Liver (tissue), 3 donors: ENCODE measurements around the gene DHX40.

Experiments
- EGR1 ChIP-seq, 2 donors: IDR thresholded peaks; 2 replicates each; pipeline ENCODE4 v1.6.1; 2016 to 2018; ENCODE audit warnings: antibody characterized with exemption in 2 of 2, low read depth in 2 of 2
- HNF4G ChIP-seq: IDR thresholded peaks from 2 replicates; pipeline ENCODE4 v1.6.1; 2016; ENCODE audit warnings: antibody characterized with exemption
- JUND ChIP-seq, 2 donors: IDR thresholded peaks; 2 replicates each; pipeline ENCODE4 v1.6.1; 2016; ENCODE audit warnings: antibody characterized with exemption in 2 of 2
- NR2F2 ChIP-seq: IDR thresholded peaks from 2 replicates; pipeline ENCODE4 v1.6.1; 2016; ENCODE audit warnings: antibody characterized with exemption
- RXRA ChIP-seq, 2 donors: IDR thresholded peaks; 2 replicates each; pipeline ENCODE4 v1.6.1; 2017 to 2018; ENCODE audit warnings: antibody characterized with exemption in 2 of 2, mild to moderate bottlenecking in 1 of 2
- TAF1 ChIP-seq: conservative IDR thresholded peaks from 2 replicates; pipeline ENCODE4 v1.6.1; 2016; ENCODE audit warnings: antibody characterized with exemption, mild to moderate bottlenecking
- YY1 ChIP-seq: IDR thresholded peaks from 2 replicates; pipeline ENCODE4 v1.6.1; 2016; ENCODE audit warnings: antibody characterized with exemption, mild to moderate bottlenecking
- TF ChIP-seq, protein P1 (sequence below): IDR thresholded peaks from 2 replicates; pipeline ENCODE4 v1.6.1; 2016; ENCODE audit warnings: antibody characterized with exemption, mild to moderate bottlenecking
- TF ChIP-seq, protein P2 (sequence below): fragments of 150-350 bp; IDR thresholded peaks from 2 replicates; pipeline ENCODE4 v1.5.1; 2017; ENCODE audit warnings: improper control_type of control experiment, low read depth, low read length; ENCODE audit not compliant: missing input control
- TF ChIP-seq, protein P3 (sequence below): IDR thresholded peaks from 2 replicates; pipeline ENCODE4 v1.6.1; 2016; ENCODE audit warnings: antibody characterized with exemption
- donor health status: healthy.
- donor health status: healthy.

DNA sequence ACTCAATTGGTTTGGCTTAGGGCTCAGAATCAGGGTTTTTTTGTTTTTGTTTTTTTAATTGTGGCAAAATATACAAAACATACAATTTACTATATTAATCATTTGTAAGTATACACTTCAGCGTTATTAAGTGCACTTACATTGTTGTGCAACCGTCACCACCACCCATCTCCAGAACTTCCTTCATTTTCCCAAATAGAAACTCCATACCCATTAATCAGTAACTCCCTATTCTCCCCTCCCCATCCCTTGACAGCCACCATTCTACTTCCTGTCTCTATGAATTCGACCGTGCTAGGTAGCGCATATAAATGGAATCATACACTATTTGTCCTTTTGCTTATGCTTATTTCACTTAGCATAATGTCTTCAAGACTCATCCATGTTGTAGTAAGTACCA lies 45.2 kb upstream of the DHX40 start:
- TF ChIP-seq, protein P1, sequence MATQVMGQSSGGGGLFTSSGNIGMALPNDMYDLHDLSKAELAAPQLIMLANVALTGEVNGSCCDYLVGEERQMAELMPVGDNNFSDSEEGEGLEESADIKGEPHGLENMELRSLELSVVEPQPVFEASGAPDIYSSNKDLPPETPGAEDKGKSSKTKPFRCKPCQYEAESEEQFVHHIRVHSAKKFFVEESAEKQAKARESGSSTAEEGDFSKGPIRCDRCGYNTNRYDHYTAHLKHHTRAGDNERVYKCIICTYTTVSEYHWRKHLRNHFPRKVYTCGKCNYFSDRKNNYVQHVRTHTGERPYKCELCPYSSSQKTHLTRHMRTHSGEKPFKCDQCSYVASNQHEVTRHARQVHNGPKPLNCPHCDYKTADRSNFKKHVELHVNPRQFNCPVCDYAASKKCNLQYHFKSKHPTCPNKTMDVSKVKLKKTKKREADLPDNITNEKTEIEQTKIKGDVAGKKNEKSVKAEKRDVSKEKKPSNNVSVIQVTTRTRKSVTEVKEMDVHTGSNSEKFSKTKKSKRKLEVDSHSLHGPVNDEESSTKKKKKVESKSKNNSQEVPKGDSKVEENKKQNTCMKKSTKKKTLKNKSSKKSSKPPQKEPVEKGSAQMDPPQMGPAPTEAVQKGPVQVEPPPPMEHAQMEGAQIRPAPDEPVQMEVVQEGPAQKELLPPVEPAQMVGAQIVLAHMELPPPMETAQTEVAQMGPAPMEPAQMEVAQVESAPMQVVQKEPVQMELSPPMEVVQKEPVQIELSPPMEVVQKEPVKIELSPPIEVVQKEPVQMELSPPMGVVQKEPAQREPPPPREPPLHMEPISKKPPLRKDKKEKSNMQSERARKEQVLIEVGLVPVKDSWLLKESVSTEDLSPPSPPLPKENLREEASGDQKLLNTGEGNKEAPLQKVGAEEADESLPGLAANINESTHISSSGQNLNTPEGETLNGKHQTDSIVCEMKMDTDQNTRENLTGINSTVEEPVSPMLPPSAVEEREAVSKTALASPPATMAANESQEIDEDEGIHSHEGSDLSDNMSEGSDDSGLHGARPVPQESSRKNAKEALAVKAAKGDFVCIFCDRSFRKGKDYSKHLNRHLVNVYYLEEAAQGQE = no peak
- TF ChIP-seq EGR1 (IDR thresholded peaks at IDR 0.05; ENCODE audit: low read depth in 2 of 2) (no peak), RXRA (IDR thresholded peaks at IDR 0.05) (no peak), TAF1 (no peak), JUND (IDR thresholded peaks at IDR 0.05) (no peak), HNF4G (no peak), NR2F2 (no peak), YY1 (no peak)
- TF ChIP-seq, protein P2, sequence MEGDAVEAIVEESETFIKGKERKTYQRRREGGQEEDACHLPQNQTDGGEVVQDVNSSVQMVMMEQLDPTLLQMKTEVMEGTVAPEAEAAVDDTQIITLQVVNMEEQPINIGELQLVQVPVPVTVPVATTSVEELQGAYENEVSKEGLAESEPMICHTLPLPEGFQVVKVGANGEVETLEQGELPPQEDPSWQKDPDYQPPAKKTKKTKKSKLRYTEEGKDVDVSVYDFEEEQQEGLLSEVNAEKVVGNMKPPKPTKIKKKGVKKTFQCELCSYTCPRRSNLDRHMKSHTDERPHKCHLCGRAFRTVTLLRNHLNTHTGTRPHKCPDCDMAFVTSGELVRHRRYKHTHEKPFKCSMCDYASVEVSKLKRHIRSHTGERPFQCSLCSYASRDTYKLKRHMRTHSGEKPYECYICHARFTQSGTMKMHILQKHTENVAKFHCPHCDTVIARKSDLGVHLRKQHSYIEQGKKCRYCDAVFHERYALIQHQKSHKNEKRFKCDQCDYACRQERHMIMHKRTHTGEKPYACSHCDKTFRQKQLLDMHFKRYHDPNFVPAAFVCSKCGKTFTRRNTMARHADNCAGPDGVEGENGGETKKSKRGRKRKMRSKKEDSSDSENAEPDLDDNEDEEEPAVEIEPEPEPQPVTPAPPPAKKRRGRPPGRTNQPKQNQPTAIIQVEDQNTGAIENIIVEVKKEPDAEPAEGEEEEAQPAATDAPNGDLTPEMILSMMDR = no peak
- TF ChIP-seq, protein P3, sequence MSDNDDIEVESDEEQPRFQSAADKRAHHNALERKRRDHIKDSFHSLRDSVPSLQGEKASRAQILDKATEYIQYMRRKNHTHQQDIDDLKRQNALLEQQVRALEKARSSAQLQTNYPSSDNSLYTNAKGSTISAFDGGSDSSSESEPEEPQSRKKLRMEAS = no peak
